Adrenal gland (tissue), 5 donors: ENCODE measurements around the gene PTGER4.
"Not testable (repeated sequence)": the region's sequence is repeated elsewhere in the genome, so short reads cannot be mapped to it uniquely, and the experiment has no call there.

Experiments
- CTCF ChIP-seq, 6 experiments: fragments of 450-650 bp in 4 of 6; fragments of 200-600 bp in 2 of 6; sonication (generic) in 1 of 6; IDR thresholded peaks; 1 replicate in 5 of 6; 2 replicates in 1 of 6; pipeline versions ENCODE4 v1.5.1 to v1.8.0; 2016 to 2021; ENCODE audit warnings: antibody characterized with exemption in 6 of 6, mild to moderate bottlenecking in 2 of 6, moderate library complexity in 1 of 6
- POLR2A ChIP-seq, 2 donors: fragments of 450-650 bp; IDR thresholded peaks; one replicate each; pipeline ENCODE4 v1.6.1; 2017; ENCODE audit warnings: antibody characterized with exemption in 2 of 2, mild to moderate bottlenecking in 2 of 2, moderate library complexity in 1 of 2
- donor health status: DM: no; HTN: no; CAD: no.

GRCh38 chr5:40639531-40639930 is 40.2 kb upstream of the PTGER4 start:
- not testable (repeated sequence) for TF ChIP-seq CTCF, POLR2A (IDR thresholded peaks at IDR 0.05)
